Measurements from ENCODE around the gene MAP1LC3B.

DNA sequence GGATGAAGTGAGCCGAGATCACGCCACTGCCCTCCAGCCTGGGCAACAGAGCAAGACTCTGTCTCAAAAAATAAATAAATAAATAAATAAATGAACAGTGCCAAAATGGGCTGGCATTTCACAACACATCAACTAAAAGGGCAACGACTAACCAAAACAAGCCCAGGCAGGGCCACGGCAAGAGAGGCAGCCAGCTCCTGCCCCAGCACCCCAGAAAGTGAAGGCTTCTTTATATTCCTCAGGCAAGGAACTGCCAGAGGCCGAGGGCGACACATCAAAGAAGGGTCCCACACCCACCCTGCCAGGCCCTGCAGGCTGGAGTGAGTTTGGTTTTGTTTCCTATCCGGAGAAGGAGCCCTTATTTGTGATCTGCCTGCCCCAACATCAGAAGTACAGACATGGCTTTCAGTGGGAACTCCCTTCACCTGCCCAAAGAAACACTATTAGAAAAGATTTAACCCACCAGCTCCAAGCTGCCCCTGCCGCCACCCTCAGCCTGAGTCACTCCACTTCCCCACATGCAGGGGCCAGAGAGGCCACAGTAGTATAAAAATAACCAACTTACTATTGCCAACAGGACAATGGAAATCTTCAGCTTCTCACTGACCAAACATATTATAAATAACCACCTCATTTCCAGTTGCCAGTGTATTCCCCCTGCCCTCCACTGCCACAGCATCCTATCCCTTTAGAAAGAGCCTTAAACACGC, 16.6 kb upstream of the MAP1LC3B start:
- TF ChIP-seq POLR2A (IDR thresholded peaks at IDR 0.05; ENCODE audit: low read length) (no peak), GATA1 (IDR thresholded peaks at IDR 0.05; ENCODE audit: low read depth, low read length) (no peak)
